Measurements from ENCODE around the gene BSCL2. TPM values are rescaled to one million over a fixed set of nuclear protein-coding genes. Genes with fewer than 3 reads are reported as not detected.

BSCL2 gene
- total RNA-seq, 1 donor from 2014 or later, result 34.6 TPM

GRCh38 chr11:62645671-62645945, 61.6 kb downstream of the BSCL2 start:
- Histone ChIP-seq H4K20me1 (ENCODE audit: low read depth) (peaks cover 20% of the 10 kb centered on the region), H3K4me1 (peaks cover 6% of the 10 kb centered on the region), H3K36me3 (no peaks in the 10 kb centered on the region), H3K4me2 (peak overlapping the region; percentile 95), H3F3A (ENCODE audit: low read depth) (peaks cover 16% of the 10 kb centered on the region), H3K27ac (peak overlapping the region; percentile 94), H2AFZ (replicated peaks) (no peak overlapping the region), H3K9me3 (ENCODE audit: low read depth) (no peaks in the 10 kb centered on the region), H3K79me2 (ENCODE audit: low read depth) (peaks cover 62% of the 10 kb centered on the region), H3K4me3 (peak overlapping the region; percentile 98), H3K27me3 (no peaks in the 10 kb centered on the region), H3K9ac (peak overlapping the region; percentile 99)
- no peaks in the 10 kb centered on the region for H3K9me3 Mint-ChIP-seq
- H3K4me1 Mint-ChIP-seq, result peaks cover 15% of the 10 kb centered on the region
- TF ChIP-seq EZH2phosphoT487 (IDR thresholded peaks at IDR 0.05) (no peak), EZH2 (IDR thresholded peaks at IDR 0.05) (no peak), CTCF (IDR thresholded peaks at IDR 0.05) (no peak)
- H3K27me3 Mint-ChIP-seq (ENCODE audit: insufficient read depth, low read depth), result peaks cover 8% of the 10 kb centered on the region
- H3K36me3 Mint-ChIP-seq, result peaks cover 15% of the 10 kb centered on the region
- H3K27ac Mint-ChIP-seq, result peak overlapping the region; percentile 99
- no peak for DNase-seq (ENCODE audit: low spot score)
- peak overlapping the region; percentile 100 for H3K4me3 Mint-ChIP-seq

GRCh38 chr11:62644220-62644619, 63.0 kb downstream of the BSCL2 start:
- H3K4me3 Mint-ChIP-seq, result peak overlapping the region; percentile 67
- Histone ChIP-seq H2AFZ (replicated peaks) (no peak overlapping the region), H3K4me3 (no peak overlapping the region), H3K9me3 (ENCODE audit: low read depth) (no peaks in the 10 kb centered on the region), H3K27me3 (no peaks in the 10 kb centered on the region), H4K20me1 (ENCODE audit: low read depth) (peaks cover 20% of the 10 kb centered on the region), H3K4me2 (no peak overlapping the region), H3K79me2 (ENCODE audit: low read depth) (peaks cover 72% of the 10 kb centered on the region), H3F3A (ENCODE audit: low read depth) (peaks cover 16% of the 10 kb centered on the region), H3K4me1 (peaks cover 6% of the 10 kb centered on the region), H3K9ac (no peak overlapping the region), H3K27ac (no peak overlapping the region), H3K36me3 (no peaks in the 10 kb centered on the region)
- DNase-seq (ENCODE audit: low spot score), result no peak
- H3K36me3 Mint-ChIP-seq, result peaks cover 20% of the 10 kb centered on the region
- no peak overlapping the region for H3K27ac Mint-ChIP-seq
- peaks cover 8% of the 10 kb centered on the region for H3K27me3 Mint-ChIP-seq (ENCODE audit: insufficient read depth, low read depth)
- H3K9me3 Mint-ChIP-seq, result no peaks in the 10 kb centered on the region
- peaks cover 15% of the 10 kb centered on the region for H3K4me1 Mint-ChIP-seq
- TF ChIP-seq EZH2 (IDR thresholded peaks at IDR 0.05) (no peak), EZH2phosphoT487 (IDR thresholded peaks at IDR 0.05) (no peak), CTCF (IDR thresholded peaks at IDR 0.05) (no peak)

Small RNA genes within 50 kb of the gene (small RNA-seq; reads per million reads assigned to genes)
- gene SNORA57, result not detected

Other genes with a start within 250 kb of the BSCL2 start
- gene AHNAK, start 160.6 kb downstream of the BSCL2 start, total RNA-seq (ENCODE audit: low replicate concordance), result 14.9 and 15.0 TPM in 2 replicates
- 2,358 and 3,183 TPM in 2 replicates for gene EEF1G, start 133.5 kb downstream of the BSCL2 start, total RNA-seq (ENCODE audit: low replicate concordance)
- gene TUT1, start 115.9 kb downstream of the BSCL2 start, total RNA-seq (ENCODE audit: low replicate concordance), result 4.8 and 23.1 TPM in 2 replicates
- 108 and 135 TPM in 2 replicates for gene MTA2, start 105.6 kb downstream of the BSCL2 start, total RNA-seq (ENCODE audit: low replicate concordance)
- 4.0 and 26.6 TPM in 2 replicates for gene EML3, start 94.6 kb downstream of the BSCL2 start, total RNA-seq (ENCODE audit: low replicate concordance)
- 2.2 TPM in 1 of 2 replicates, not detected in the other for gene ROM1, start 94.2 kb downstream of the BSCL2 start, total RNA-seq (ENCODE audit: low replicate concordance)
- gene B3GAT3, start 85.4 kb downstream of the BSCL2 start, total RNA-seq (ENCODE audit: low replicate concordance), result 21.2 and 44.0 TPM in 2 replicates
- 202 and 292 TPM in 2 replicates for gene GANAB, start 60.8 kb downstream of the BSCL2 start, total RNA-seq (ENCODE audit: low replicate concordance)
- 7.8 and 21.3 TPM in 2 replicates for gene INTS5, start 54.1 kb downstream of the BSCL2 start, total RNA-seq (ENCODE audit: low replicate concordance)
- gene C11orf98, start 42.2 kb downstream of the BSCL2 start, total RNA-seq (ENCODE audit: low replicate concordance), result 51.5 and 73.3 TPM in 2 replicates
- 4.3 and 6.7 TPM in 2 replicates for gene CSKMT, start 42.1 kb downstream of the BSCL2 start, total RNA-seq (ENCODE audit: low replicate concordance)
- gene UQCC3, start 35.8 kb downstream of the BSCL2 start, total RNA-seq (ENCODE audit: low replicate concordance), result 5.7 and 11.7 TPM in 2 replicates
- 3.4 and 4.0 TPM in 2 replicates for gene LBHD1, start 35.2 kb downstream of the BSCL2 start, total RNA-seq (ENCODE audit: low replicate concordance)
- 60.7 and 129 TPM in 2 replicates for gene UBXN1, start 28.4 kb downstream of the BSCL2 start, total RNA-seq (ENCODE audit: low replicate concordance)
- gene LRRN4CL, start 17.9 kb downstream of the BSCL2 start, total RNA-seq (ENCODE audit: low replicate concordance), result 0.40 TPM in 1 of 2 replicates, not detected in the other
- gene GNG3, start 252 bp upstream of the BSCL2 start, total RNA-seq (ENCODE audit: low replicate concordance), result 2.0 TPM in 1 of 2 replicates, not detected in the other
- gene HNRNPUL2, start 20.0 kb upstream of the BSCL2 start, total RNA-seq (ENCODE audit: low replicate concordance), result 30.9 and 32.5 TPM in 2 replicates
- 55.7 and 78.4 TPM in 2 replicates for gene TTC9C, start 21.1 kb upstream of the BSCL2 start, total RNA-seq (ENCODE audit: low replicate concordance)
- gene ZBTB3, start 46.7 kb upstream of the BSCL2 start, total RNA-seq (ENCODE audit: low replicate concordance), result 9.2 and 22.8 TPM in 2 replicates
- gene POLR2G, start 54.2 kb upstream of the BSCL2 start, total RNA-seq (ENCODE audit: low replicate concordance), result 88.7 and 117 TPM in 2 replicates
- 28.9 and 39.9 TPM in 2 replicates for gene TAF6L, start 64.0 kb upstream of the BSCL2 start, total RNA-seq (ENCODE audit: low replicate concordance)
- gene TMEM179B, start 80.0 kb upstream of the BSCL2 start, total RNA-seq (ENCODE audit: low replicate concordance), result 24.5 and 40.4 TPM in 2 replicates
- 9.9 and 38.9 TPM in 2 replicates for gene TMEM223, start 84.6 kb upstream of the BSCL2 start, total RNA-seq (ENCODE audit: low replicate concordance)
- 23.6 and 36.5 TPM in 2 replicates for gene NXF1, start 98.0 kb upstream of the BSCL2 start, total RNA-seq (ENCODE audit: low replicate concordance)
- 30.2 and 32.9 TPM in 2 replicates for gene STX5, start 124.6 kb upstream of the BSCL2 start, total RNA-seq (ENCODE audit: low replicate concordance)
- not detected in 2 replicates for gene TEX54, start 125.4 kb upstream of the BSCL2 start, total RNA-seq (ENCODE audit: low replicate concordance)
- 40.0 and 47.4 TPM in 2 replicates for gene WDR74, start 132.2 kb upstream of the BSCL2 start, total RNA-seq (ENCODE audit: low replicate concordance)
- gene SLC3A2, start 173.5 kb upstream of the BSCL2 start, total RNA-seq (ENCODE audit: low replicate concordance), result 99.8 and 130 TPM in 2 replicates
- not detected in 2 replicates for gene CHRM1, start 213.9 kb upstream of the BSCL2 start, total RNA-seq (ENCODE audit: low replicate concordance)